Natural killer cell (primary cell): ENCODE measurements around the gene RFX1. TPM values are rescaled to one million over a fixed set of nuclear protein-coding genes. Genes with fewer than 3 reads are reported as not detected.

Experiments used
- ATAC-seq, 3 donors: fragments of 150-1000 bp in 2 of 3; fragments of 200-7000 bp in 1 of 3; cut with Tn5 transposase; 1 replicate in 1 of 3; 2 replicates in 2 of 3; pipeline ENCODE4 v1.10.0; 2021; ENCODE audit warnings: mild to moderate bottlenecking in 2 of 3, moderate library complexity in 2 of 3
- DNase-seq, 2 donors: peaks; one replicate each; pipeline versions ENCODE4 v3.0.0 to v3.0.0-alpha.2; 2013 to 2021; ENCODE audit warnings: mixed read lengths in 1 of 2
- H3K27ac ChIP-seq: one replicate; pipeline ENCODE4 v1.5.1; 2013; ENCODE audit warnings: mild to moderate bottlenecking, low read length
- H3K27me3 ChIP-seq: one replicate; pipeline ENCODE4 v1.6.1; 2013; ENCODE audit warnings: low read length; ENCODE audit not compliant: control insufficient read depth, insufficient read depth
- H3K36me3 ChIP-seq: one replicate; pipeline ENCODE4 v1.6.1; 2013; ENCODE audit warnings: low read length; ENCODE audit not compliant: control insufficient read depth, insufficient read depth
- H3K4me1 ChIP-seq: one replicate; pipeline ENCODE4 v1.6.1; 2013; ENCODE audit warnings: low read length; ENCODE audit not compliant: control insufficient read depth, insufficient read depth
- H3K4me3 ChIP-seq: one replicate; pipeline ENCODE4 v1.5.1; 2013; ENCODE audit warnings: low read length
- H3K9me3 ChIP-seq: one replicate; pipeline ENCODE4 v1.6.1; 2013; ENCODE audit warnings: low read length; ENCODE audit not compliant: control insufficient read depth, insufficient read depth
- H3K27ac Mint-ChIP-seq, 2 donors: one replicate each; pipeline ENCODE4 v1.8.0; 2022; ENCODE audit warnings: mild to moderate bottlenecking in 2 of 2, mixed read lengths in 2 of 2, moderate library complexity in 1 of 2
- H3K27me3 Mint-ChIP-seq, 2 donors: one replicate each; pipeline ENCODE4 v1.8.0; 2022; ENCODE audit warnings: low read depth in 2 of 2, mixed read lengths in 2 of 2
- H3K36me3 Mint-ChIP-seq: one replicate; pipeline ENCODE4 v1.8.0; 2022; ENCODE audit warnings: mixed read lengths
- H3K4me1 Mint-ChIP-seq, 2 donors: one replicate each; pipeline ENCODE4 v1.8.0; 2022; ENCODE audit warnings: mixed read lengths in 2 of 2
- H3K4me3 Mint-ChIP-seq: one replicate; pipeline ENCODE4 v1.8.0; 2022; ENCODE audit warnings: mild to moderate bottlenecking, moderate library complexity, mixed read lengths
- H3K9me3 Mint-ChIP-seq, 2 donors: one replicate each; pipeline ENCODE4 v1.8.0; 2022; ENCODE audit warnings: mixed read lengths in 2 of 2
- WGBS: methylation state at CpG from one replicate; pipeline ENCODE4 v1.1.7; 2013; ENCODE audit warnings: missing lambda C conversion rate; ENCODE audit not compliant: insufficient coverage; 5-methylcytosine and 5-hydroxymethylcytosine counted together
- intact Hi-C: fragments of 100-400 bp; cut with micrococcal nuclease; formaldehyde crosslinking; loops from one replicate; pipeline ENCODE4 v1.14.2; 2022
- total RNA-seq, 4 donors: library from RNA; stranded (reverse); fragments of 120-200 nt in 1 of 4; gene quantifications; one replicate each; pipeline versions ENCODE4 v1.2.3 to v1.2.4, GENCODE V29; 2013 to 2022
- TF ChIP-seq, protein P1 (sequence below): fragments of 200-600 bp; IDR thresholded peaks from one replicate; pipeline ENCODE4 v1.8.0; 2022; ENCODE audit warnings: antibody characterized with exemption

The RFX1 gene
- total RNA-seq, 3 donors from 2014 or later (not counting 1 experiment from before 2014, with no cell fraction given) = 26.0 to 31.8 (median 30.5) TPM

DNA sequence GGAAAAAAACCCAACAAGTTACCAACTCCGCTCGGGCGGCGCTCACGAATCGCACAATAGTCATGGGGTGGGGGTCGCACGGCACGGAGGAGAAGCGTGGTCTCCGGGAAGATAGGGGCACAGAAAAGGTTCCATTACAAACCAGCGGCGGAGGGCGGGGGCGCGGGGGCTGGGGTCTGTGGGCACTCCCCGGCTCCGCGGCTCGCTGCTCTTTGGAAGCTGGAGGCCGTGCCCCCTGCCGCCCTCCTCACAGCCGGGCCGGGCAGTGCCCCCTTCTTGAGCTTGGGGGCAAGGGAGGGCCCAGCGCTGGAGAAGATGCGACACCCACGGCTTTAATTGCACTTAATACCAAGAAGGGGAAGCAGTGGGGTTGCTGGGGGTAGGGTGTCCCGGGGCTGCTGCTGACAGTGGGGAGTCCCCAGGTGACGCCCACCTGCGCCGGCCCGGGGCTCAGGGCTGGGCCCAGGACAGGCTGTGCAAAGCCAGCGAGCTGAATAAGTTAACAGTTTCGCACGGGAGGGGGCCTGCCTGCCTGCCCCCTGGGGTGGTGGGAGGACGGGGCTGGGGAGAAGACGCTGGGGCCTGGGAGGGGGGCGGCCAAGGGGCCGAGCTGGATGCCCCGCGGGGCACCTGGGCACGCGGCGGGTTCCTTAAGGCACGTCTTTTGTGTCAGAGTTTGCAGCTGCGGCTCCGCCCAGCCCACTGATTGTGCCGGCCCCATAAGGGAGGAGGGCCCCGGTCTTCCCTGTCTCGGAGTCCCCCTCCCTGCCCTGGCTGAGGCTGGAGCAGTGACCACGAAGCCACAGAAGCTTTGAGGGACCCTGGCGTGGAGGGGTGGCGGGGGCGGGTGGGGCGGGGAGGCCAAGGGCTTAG, 44.1 kb downstream of the RFX1 start:
- TF ChIP-seq, protein P1, sequence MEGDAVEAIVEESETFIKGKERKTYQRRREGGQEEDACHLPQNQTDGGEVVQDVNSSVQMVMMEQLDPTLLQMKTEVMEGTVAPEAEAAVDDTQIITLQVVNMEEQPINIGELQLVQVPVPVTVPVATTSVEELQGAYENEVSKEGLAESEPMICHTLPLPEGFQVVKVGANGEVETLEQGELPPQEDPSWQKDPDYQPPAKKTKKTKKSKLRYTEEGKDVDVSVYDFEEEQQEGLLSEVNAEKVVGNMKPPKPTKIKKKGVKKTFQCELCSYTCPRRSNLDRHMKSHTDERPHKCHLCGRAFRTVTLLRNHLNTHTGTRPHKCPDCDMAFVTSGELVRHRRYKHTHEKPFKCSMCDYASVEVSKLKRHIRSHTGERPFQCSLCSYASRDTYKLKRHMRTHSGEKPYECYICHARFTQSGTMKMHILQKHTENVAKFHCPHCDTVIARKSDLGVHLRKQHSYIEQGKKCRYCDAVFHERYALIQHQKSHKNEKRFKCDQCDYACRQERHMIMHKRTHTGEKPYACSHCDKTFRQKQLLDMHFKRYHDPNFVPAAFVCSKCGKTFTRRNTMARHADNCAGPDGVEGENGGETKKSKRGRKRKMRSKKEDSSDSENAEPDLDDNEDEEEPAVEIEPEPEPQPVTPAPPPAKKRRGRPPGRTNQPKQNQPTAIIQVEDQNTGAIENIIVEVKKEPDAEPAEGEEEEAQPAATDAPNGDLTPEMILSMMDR = no peak
- no peaks in the 10 kb centered on the region for H3K9me3 Mint-ChIP-seq
- peak overlapping the region in 1 of 2 donors; percentile 36 for H3K27ac Mint-ChIP-seq
- no peak overlapping the region for H3K4me3 ChIP-seq
- WGBS = 88% methylated on average over 52 of the region's 55 CpGs
- no peaks in the 10 kb centered on the region for H3K4me1 ChIP-seq
- peaks cover 52% of the 10 kb centered on the region for H3K36me3 ChIP-seq
- H3K27ac ChIP-seq = no peak overlapping the region
- no peaks in the 10 kb centered on the region for H3K27me3 Mint-ChIP-seq
- intact Hi-C loops = no loop called here
- no peak for DNase-seq
- no peak for ATAC-seq
- no peaks in the 10 kb centered on the region for H3K27me3 ChIP-seq
- no peaks in the 10 kb centered on the region for H3K36me3 Mint-ChIP-seq
- H3K9me3 ChIP-seq = no peaks in the 10 kb centered on the region
- no peaks in the 10 kb centered on the region for H3K4me1 Mint-ChIP-seq
- H3K4me3 Mint-ChIP-seq = no peak overlapping the region

DNA sequence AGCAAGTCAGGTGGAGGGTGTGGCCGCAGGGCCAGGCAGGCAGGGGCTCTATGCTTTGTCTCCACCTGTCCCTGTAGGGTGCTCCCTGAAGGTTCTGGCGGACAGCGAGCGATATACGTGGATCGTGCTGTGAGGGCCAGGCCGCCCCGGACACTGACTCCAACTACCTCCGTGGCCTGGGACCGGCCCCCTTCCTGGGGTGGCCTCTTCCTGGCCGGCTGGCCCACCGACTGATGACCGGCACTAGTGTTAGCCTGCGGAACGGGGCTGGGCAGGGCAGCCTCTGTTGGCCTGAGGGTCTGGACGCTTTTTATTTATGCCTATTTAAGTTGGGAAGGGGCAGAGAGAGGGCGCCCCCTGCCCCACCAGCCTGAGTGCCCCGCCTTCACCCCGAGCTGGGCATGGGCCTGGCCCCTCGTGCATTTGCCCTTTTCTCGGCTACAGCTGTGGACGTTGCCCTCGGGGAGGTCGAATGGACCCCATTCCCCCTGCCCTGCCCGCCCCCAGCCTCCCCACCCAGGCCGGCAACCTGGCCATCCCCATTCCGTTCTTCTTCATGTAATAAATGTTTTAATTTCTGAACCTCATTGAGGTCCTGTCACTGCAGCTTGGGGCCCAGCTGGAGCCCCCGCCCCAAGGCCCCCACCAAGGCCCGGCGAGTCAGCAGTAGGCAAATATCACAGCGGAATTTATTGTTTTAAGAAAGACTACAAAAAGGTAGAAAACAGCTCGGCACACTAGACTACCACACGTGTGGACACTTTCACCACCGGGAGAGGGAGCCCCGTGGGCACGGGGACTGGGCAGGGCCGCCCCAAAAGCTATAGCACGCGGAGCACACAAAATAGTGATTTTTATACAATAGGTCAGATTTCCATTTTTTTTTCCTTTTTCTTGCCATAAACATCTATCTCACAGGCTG, 45.0 kb downstream of the RFX1 start:
- no peaks in the 10 kb centered on the region for H3K36me3 Mint-ChIP-seq
- WGBS = 94% methylated on average over 38 of the region's 39 CpGs
- TF ChIP-seq, protein P1 = no peak
- Histone ChIP-seq H3K36me3 (peaks cover 52% of the 10 kb centered on the region), H3K4me1 (no peaks in the 10 kb centered on the region), H3K9me3 (no peaks in the 10 kb centered on the region), H3K4me3 (no peak overlapping the region), H3K27me3 (no peaks in the 10 kb centered on the region), H3K27ac (no peak overlapping the region)
- DNase-seq (no peak), ATAC-seq (no peak)
- no peak overlapping the region for H3K4me3 Mint-ChIP-seq
- peak overlapping the region; percentile 27 to 36 for H3K27ac Mint-ChIP-seq
- no peaks in the 10 kb centered on the region for H3K27me3 Mint-ChIP-seq
- intact Hi-C loops = no loop called here
- no peaks in the 10 kb centered on the region for H3K9me3 Mint-ChIP-seq
- no peaks in the 10 kb centered on the region for H3K4me1 Mint-ChIP-seq

DNA sequence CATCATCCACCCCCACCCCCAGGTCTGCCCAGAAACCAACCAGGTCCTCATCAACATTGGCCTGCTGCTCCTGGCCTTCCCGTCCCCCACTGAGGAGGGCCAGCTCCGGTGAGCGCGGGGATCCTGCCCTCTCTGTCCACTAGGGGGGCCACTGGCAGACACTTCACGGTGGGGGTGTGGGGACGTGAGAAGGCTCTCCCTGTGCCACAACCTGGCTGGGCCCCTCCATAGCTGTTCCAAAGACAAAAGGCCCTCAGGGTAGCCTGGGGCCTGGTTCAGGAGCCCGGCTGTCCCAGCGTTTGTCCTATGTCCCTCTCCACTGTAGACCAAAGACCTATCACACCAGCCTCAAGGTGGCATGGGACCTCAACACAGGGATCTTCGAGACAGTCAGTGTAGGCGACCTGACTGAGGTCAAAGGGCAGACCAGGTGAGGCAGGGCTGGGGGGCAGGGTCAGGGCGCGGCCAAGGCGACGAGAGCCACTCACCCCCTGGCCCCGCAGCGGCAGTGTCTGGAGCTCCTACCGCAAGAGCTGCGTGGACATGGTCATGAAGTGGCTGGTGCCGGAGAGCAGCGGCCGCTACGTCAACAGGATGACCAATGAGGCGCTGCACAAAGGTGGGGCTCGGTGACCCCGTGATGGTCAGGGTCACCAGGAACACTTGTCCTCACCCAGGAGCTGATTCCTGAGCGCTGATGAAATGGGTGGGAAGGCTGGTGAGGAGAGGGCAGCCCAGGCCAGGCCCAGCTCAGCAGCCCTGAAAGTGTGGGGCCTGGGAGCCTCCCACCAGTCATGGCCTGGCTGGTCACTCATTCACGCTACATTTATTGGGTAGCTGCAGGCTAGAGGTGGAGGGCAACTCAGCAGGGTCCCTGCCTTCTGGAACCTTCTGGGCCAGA, 45.9 kb downstream of the RFX1 start:
- Histone ChIP-seq H3K36me3 (peaks cover 55% of the 10 kb centered on the region), H3K4me1 (no peaks in the 10 kb centered on the region), H3K27ac (no peak overlapping the region), H3K27me3 (no peaks in the 10 kb centered on the region), H3K4me3 (no peak overlapping the region), H3K9me3 (no peaks in the 10 kb centered on the region)
- intact Hi-C loops = loop anchor here (10.0 kb wide), 1 partner anchor 75 kb away; no protein-coding TSS in a partner anchor
- Mint-ChIP-seq H3K4me1 (no peaks in the 10 kb centered on the region), H3K9me3 (no peaks in the 10 kb centered on the region), H3K4me3 (no peak overlapping the region), H3K27ac (peak overlapping the region in 1 of 2 donors; percentile 35), H3K36me3 (no peaks in the 10 kb centered on the region), H3K27me3 (no peaks in the 10 kb centered on the region)
- DNase-seq (peak in 1 of 2 donors; percentile 52), ATAC-seq (peak; percentile 40 to 68 (median 55))
- 94% methylated on average over 27 of the region's 27 CpGs for WGBS
- TF ChIP-seq, protein P1 = peak; percentile 18
